ENCODE measurements around the gene PCNA. TPM values are rescaled to one million over a fixed set of nuclear protein-coding genes. Genes with fewer than 3 reads are reported as not detected.

PCNA gene
- total RNA-seq, 1 donor from 2014 or later, result 35.5 TPM

DNA sequence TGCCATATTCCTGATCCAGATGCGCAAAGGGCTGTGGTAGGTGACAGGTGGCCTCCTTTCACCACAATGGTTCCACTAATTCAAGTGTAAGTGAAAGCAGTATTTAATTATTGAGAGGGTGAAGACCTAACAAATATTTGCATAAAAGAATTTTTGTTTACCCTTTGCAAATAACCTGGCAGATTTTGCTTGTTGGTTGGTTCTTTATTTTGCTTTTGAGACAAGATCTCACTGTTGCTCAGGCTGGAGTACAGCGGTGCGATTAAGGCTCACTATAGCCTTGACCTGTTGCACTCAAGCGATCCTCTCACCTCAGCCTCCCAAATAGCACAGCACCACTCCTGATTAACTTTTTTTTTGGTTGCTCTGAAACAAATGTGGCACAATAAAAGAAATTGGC, 49.2 kb downstream of the PCNA start:
- Histone ChIP-seq H3K9ac (ENCODE audit: low read depth in 1 of 3, low read length in 3 of 3) (no peak overlapping the region), H3K36me3 (ENCODE audit: control insufficient read depth in 3 of 3, insufficient read depth in 3 of 3, low read length in 3 of 3) (no peaks in the 10 kb centered on the region), H3K4me3 (ENCODE audit: low read length in 3 of 3) (no peak overlapping the region), H3K9me3 (ENCODE audit: control insufficient read depth in 3 of 3, low read length in 3 of 3) (no peaks in the 10 kb centered on the region), H3K4me1 (ENCODE audit: control insufficient read depth in 3 of 3, insufficient read depth in 3 of 3, low read length in 3 of 3) (peaks cover 10 to 20% (median 12%) of the 10 kb centered on the region in 3 donors), H3K27me3 (ENCODE audit: control insufficient read depth in 3 of 3, insufficient read depth in 3 of 3, low read length in 3 of 3) (no peaks in the 10 kb centered on the region), H3K27ac (ENCODE audit: low read depth, low read length) (no peak overlapping the region)

GRCh38 chr20:5070081-5070480, 49.7 kb downstream of the PCNA start:
- Histone ChIP-seq H3K9me3 (ENCODE audit: control insufficient read depth in 3 of 3, low read length in 3 of 3) (no peaks in the 10 kb centered on the region), H3K4me3 (ENCODE audit: low read length in 3 of 3) (no peak overlapping the region), H3K27me3 (ENCODE audit: control insufficient read depth in 3 of 3, insufficient read depth in 3 of 3, low read length in 3 of 3) (no peaks in the 10 kb centered on the region), H3K9ac (ENCODE audit: low read depth in 1 of 3, low read length in 3 of 3) (no peak overlapping the region), H3K27ac (ENCODE audit: low read depth, low read length) (no peak overlapping the region), H3K4me1 (ENCODE audit: control insufficient read depth in 3 of 3, insufficient read depth in 3 of 3, low read length in 3 of 3) (peaks cover 10 to 20% (median 12%) of the 10 kb centered on the region in 3 donors), H3K36me3 (ENCODE audit: control insufficient read depth in 3 of 3, insufficient read depth in 3 of 3, low read length in 3 of 3) (no peaks in the 10 kb centered on the region)

- Histone ChIP-seq H3K4me1 (ENCODE audit: control insufficient read depth in 3 of 3, insufficient read depth in 3 of 3, low read length in 3 of 3) (peaks cover 10 to 20% (median 12%) of the 10 kb centered on the region in 3 donors), H3K9ac (ENCODE audit: low read depth in 1 of 3, low read length in 3 of 3) (no peak overlapping the region), H3K9me3 (ENCODE audit: control insufficient read depth in 3 of 3, low read length in 3 of 3) (no peaks in the 10 kb centered on the region), H3K4me3 (ENCODE audit: low read length in 3 of 3) (no peak overlapping the region), H3K36me3 (ENCODE audit: control insufficient read depth in 3 of 3, insufficient read depth in 3 of 3, low read length in 3 of 3) (no peaks in the 10 kb centered on the region), H3K27ac (ENCODE audit: low read depth, low read length) (no peak overlapping the region), H3K27me3 (ENCODE audit: control insufficient read depth in 3 of 3, insufficient read depth in 3 of 3, low read length in 3 of 3) (no peaks in the 10 kb centered on the region)
Observed at GRCh38 chr20:5069141-5069806, 50.5 kb downstream of the PCNA start.

- Histone ChIP-seq H3K4me1 (ENCODE audit: control insufficient read depth in 3 of 3, insufficient read depth in 3 of 3, low read length in 3 of 3) (peaks cover 3 to 9% (median 4%) of the 10 kb centered on the region in 3 donors), H3K4me3 (ENCODE audit: low read length in 3 of 3) (no peak overlapping the region), H3K9ac (ENCODE audit: low read depth in 1 of 3, low read length in 3 of 3) (no peak overlapping the region), H3K27ac (ENCODE audit: low read depth, low read length) (no peak overlapping the region), H3K27me3 (ENCODE audit: control insufficient read depth in 3 of 3, insufficient read depth in 3 of 3, low read length in 3 of 3) (no peaks in the 10 kb centered on the region), H3K36me3 (ENCODE audit: control insufficient read depth in 3 of 3, insufficient read depth in 3 of 3, low read length in 3 of 3) (no peaks in the 10 kb centered on the region), H3K9me3 (ENCODE audit: control insufficient read depth in 3 of 3, low read length in 3 of 3) (no peaks in the 10 kb centered on the region)
Observed at GRCh38 chr20:5067877-5068645, 51.7 kb downstream of the PCNA start.

DNA sequence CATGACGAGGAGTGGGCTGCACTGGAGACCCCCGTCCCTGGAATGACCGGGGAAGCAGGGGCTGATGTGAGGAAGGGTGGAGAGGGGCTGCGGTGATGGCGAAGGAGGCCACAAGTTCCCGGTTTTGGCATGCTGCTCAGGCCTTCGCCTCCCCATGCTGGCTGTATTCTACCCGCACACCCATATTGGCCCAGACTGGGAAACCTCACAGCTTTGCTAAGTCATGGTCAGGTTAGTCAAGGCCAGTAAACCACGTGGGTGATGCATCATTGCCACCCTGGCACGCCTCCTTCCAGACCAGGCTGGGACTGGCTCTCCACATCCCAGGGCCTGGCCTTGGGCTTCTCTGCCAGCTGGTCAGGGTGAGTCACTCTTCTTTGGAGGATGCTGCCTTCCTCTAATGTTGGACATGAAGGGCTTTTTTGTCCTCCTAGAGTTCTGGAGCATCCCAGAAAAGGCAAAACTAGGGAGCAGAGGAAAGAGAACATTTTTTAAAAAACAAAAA, 53.8 kb downstream of the PCNA start:
- Histone ChIP-seq H3K4me1 (ENCODE audit: control insufficient read depth in 3 of 3, insufficient read depth in 3 of 3, low read length in 3 of 3) (peaks cover 0 to 5% (median 2%) of the 10 kb centered on the region in 3 donors), H3K27ac (ENCODE audit: low read depth, low read length) (no peak overlapping the region), H3K36me3 (ENCODE audit: control insufficient read depth in 3 of 3, insufficient read depth in 3 of 3, low read length in 3 of 3) (no peaks in the 10 kb centered on the region), H3K9ac (ENCODE audit: low read depth in 1 of 3, low read length in 3 of 3) (no peak overlapping the region), H3K27me3 (ENCODE audit: control insufficient read depth in 3 of 3, insufficient read depth in 3 of 3, low read length in 3 of 3) (no peaks in the 10 kb centered on the region), H3K9me3 (ENCODE audit: control insufficient read depth in 3 of 3, low read length in 3 of 3) (no peaks in the 10 kb centered on the region), H3K4me3 (ENCODE audit: low read length in 3 of 3) (no peak overlapping the region)

GRCh38 chr20:5065166-5065878, 54.4 kb downstream of the PCNA start:
- Histone ChIP-seq H3K9ac (ENCODE audit: low read depth in 1 of 3, low read length in 3 of 3) (no peak overlapping the region), H3K36me3 (ENCODE audit: control insufficient read depth in 3 of 3, insufficient read depth in 3 of 3, low read length in 3 of 3) (no peaks in the 10 kb centered on the region), H3K4me3 (ENCODE audit: low read length in 3 of 3) (no peak overlapping the region), H3K9me3 (ENCODE audit: control insufficient read depth in 3 of 3, low read length in 3 of 3) (no peaks in the 10 kb centered on the region), H3K27ac (ENCODE audit: low read depth, low read length) (no peak overlapping the region), H3K4me1 (ENCODE audit: control insufficient read depth in 3 of 3, insufficient read depth in 3 of 3, low read length in 3 of 3) (peaks cover 0 to 5% (median 2%) of the 10 kb centered on the region in 3 donors), H3K27me3 (ENCODE audit: control insufficient read depth in 3 of 3, insufficient read depth in 3 of 3, low read length in 3 of 3) (no peaks in the 10 kb centered on the region)

Small RNA genes within 50 kb of the gene (small RNA-seq; reads per million reads assigned to genes)
- gene RF00019, result not detected
- not detected for gene RF00568
- not detected for gene RNA5SP474

Other genes starting within 250 kb of the PCNA start
- 8.4 TPM for gene SLC23A2, start 118.4 kb downstream of the PCNA start, total RNA-seq
- 68.9 TPM for gene TMEM230, start 6.9 kb downstream of the PCNA start, total RNA-seq
- 27.1 TPM for gene CDS2, start 7.0 kb upstream of the PCNA start, total RNA-seq
- not detected for gene PROKR2, start 197.0 kb upstream of the PCNA start, total RNA-seq

Data from skeletal muscle tissue (tissue), 5 donors.